ENCODE measurements around the gene TP53BP2.

DNA sequence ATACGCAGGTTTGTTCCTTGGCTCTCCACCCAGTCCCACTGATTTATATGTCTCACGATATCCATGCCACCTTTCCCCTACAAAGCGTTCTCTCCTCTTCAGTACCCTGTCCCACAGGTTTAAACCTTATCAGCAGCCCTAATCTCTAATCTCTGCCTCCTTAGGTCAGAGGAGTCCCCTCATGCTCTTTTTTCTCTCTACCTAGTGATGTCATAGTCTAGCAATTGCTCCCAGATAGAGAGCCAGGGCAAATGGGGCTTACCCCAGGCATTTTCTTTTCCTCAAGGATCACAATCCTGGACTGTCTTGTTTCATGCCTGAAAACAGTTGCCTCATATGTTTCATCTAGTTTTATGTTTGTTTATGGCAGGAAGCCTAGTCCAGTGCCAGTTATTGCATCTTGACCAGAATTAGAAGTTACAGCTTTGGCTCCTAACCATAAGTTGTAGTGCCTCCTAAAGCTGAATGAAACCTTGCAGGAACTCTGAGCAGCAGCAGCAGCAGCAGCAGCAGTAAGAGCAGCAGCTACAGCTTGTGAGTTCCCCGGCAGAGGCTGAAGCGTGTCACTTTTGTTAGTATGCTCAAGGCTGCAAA, 26.7 kb upstream of the TP53BP2 start:
- TF ChIP-seq CTCF (IDR thresholded peaks at IDR 0.05; ENCODE audit: poor library complexity, severe bottlenecking) (no peak), POLR2AphosphoS5 (IDR thresholded peaks at IDR 0.05) (no peak), EZH2 (IDR thresholded peaks at IDR 0.05; ENCODE audit: borderline replicate concordance, insufficient read depth, low read length, poor library complexity, severe bottlenecking) (no peak), EP300 (conservative IDR thresholded peaks at IDR 0.05; ENCODE audit: poor library complexity, severe bottlenecking) (no peak), TAF1 (IDR thresholded peaks at IDR 0.05; ENCODE audit: low read depth) (no peak), RAD21 (conservative IDR thresholded peaks at IDR 0.05) (no peak), SMC3 (conservative IDR thresholded peaks at IDR 0.05; ENCODE audit: poor library complexity) (no peak)
- TF ChIP-seq, protein P1, sequence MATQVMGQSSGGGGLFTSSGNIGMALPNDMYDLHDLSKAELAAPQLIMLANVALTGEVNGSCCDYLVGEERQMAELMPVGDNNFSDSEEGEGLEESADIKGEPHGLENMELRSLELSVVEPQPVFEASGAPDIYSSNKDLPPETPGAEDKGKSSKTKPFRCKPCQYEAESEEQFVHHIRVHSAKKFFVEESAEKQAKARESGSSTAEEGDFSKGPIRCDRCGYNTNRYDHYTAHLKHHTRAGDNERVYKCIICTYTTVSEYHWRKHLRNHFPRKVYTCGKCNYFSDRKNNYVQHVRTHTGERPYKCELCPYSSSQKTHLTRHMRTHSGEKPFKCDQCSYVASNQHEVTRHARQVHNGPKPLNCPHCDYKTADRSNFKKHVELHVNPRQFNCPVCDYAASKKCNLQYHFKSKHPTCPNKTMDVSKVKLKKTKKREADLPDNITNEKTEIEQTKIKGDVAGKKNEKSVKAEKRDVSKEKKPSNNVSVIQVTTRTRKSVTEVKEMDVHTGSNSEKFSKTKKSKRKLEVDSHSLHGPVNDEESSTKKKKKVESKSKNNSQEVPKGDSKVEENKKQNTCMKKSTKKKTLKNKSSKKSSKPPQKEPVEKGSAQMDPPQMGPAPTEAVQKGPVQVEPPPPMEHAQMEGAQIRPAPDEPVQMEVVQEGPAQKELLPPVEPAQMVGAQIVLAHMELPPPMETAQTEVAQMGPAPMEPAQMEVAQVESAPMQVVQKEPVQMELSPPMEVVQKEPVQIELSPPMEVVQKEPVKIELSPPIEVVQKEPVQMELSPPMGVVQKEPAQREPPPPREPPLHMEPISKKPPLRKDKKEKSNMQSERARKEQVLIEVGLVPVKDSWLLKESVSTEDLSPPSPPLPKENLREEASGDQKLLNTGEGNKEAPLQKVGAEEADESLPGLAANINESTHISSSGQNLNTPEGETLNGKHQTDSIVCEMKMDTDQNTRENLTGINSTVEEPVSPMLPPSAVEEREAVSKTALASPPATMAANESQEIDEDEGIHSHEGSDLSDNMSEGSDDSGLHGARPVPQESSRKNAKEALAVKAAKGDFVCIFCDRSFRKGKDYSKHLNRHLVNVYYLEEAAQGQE (IDR thresholded peaks at IDR 0.05; ENCODE audit: borderline replicate concordance) = no peak

All from neural cell (in vitro differentiated cells).